ENCODE measurements around the gene SLC1A3. TPM values are rescaled to one million over a fixed set of nuclear protein-coding genes. Genes with fewer than 3 reads are reported as not detected.
"Not testable (repeated sequence)": the region's sequence is repeated elsewhere in the genome, so short reads cannot be mapped to it uniquely, and the experiment has no call there.

Gene SLC1A3
- polyA plus RNA-seq, 1 donor: 4.2 TPM

GRCh38 chr5:36642089-36642488, 35.7 kb downstream of the SLC1A3 start:
- WGBS (ENCODE audit: insufficient coverage, low lambda C conversion rate): no CpG with 5 or more reads among the region's 4 CpGs
- Histone ChIP-seq H3K36me3 (ENCODE audit: control insufficient read depth, insufficient read depth, low read length) (no peaks in the 10 kb centered on the region), H3K27me3 (ENCODE audit: control insufficient read depth, insufficient read depth, low read length) (no peaks in the 10 kb centered on the region), H3K27ac (ENCODE audit: low read length) (no peak overlapping the region), H3K4me1 (ENCODE audit: control insufficient read depth, insufficient read depth, low read length) (no peaks in the 10 kb centered on the region), H3K9me3 (ENCODE audit: control insufficient read depth, low read depth, low read length) (no peaks in the 10 kb centered on the region), H3K4me3 (ENCODE audit: low read length) (no peak overlapping the region)
- DNase-seq: no peak

- no peaks in the 10 kb centered on the region for H3K4me1 ChIP-seq (ENCODE audit: control insufficient read depth, insufficient read depth, low read length)
- no peaks in the 10 kb centered on the region for H3K9me3 ChIP-seq (ENCODE audit: control insufficient read depth, low read depth, low read length)
- no peak overlapping the region for H3K27ac ChIP-seq (ENCODE audit: low read length)
- H3K36me3 ChIP-seq (ENCODE audit: control insufficient read depth, insufficient read depth, low read length): no peaks in the 10 kb centered on the region
- no peaks in the 10 kb centered on the region for H3K27me3 ChIP-seq (ENCODE audit: control insufficient read depth, insufficient read depth, low read length)
- no peak overlapping the region for H3K4me3 ChIP-seq (ENCODE audit: low read length)
- DNase-seq: no peak
- WGBS (ENCODE audit: insufficient coverage, low lambda C conversion rate): no CpG with 5 or more reads among the region's 1 CpG
These were observed 36.8 kb downstream of the SLC1A3 start for GRCh38 chr5:36643162-36643561.

GRCh38 chr5:36643841-36644240, 37.4 kb downstream of the SLC1A3 start:
- not testable (repeated sequence) for H3K9me3 ChIP-seq (ENCODE audit: control insufficient read depth, low read depth, low read length); H3K4me1 ChIP-seq (ENCODE audit: control insufficient read depth, insufficient read depth, low read length); H3K27me3 ChIP-seq (ENCODE audit: control insufficient read depth, insufficient read depth, low read length); DNase-seq; H3K4me3 ChIP-seq (ENCODE audit: low read length); H3K36me3 ChIP-seq (ENCODE audit: control insufficient read depth, insufficient read depth, low read length); H3K27ac ChIP-seq (ENCODE audit: low read length)
- WGBS (ENCODE audit: insufficient coverage, low lambda C conversion rate): 90% methylated on average over 2 of the region's 5 CpGs

- no CpG with 5 or more reads among the region's 3 CpGs for WGBS (ENCODE audit: insufficient coverage, low lambda C conversion rate)
- no peak overlapping the region for H3K27ac ChIP-seq (ENCODE audit: low read length)
- H3K4me3 ChIP-seq (ENCODE audit: low read length): no peak overlapping the region
- H3K9me3 ChIP-seq (ENCODE audit: control insufficient read depth, low read depth, low read length): no peaks in the 10 kb centered on the region
- H3K27me3 ChIP-seq (ENCODE audit: control insufficient read depth, insufficient read depth, low read length): no peaks in the 10 kb centered on the region
- H3K4me1 ChIP-seq (ENCODE audit: control insufficient read depth, insufficient read depth, low read length): peaks cover 2% of the 10 kb centered on the region
- DNase-seq: no peak
- no peaks in the 10 kb centered on the region for H3K36me3 ChIP-seq (ENCODE audit: control insufficient read depth, insufficient read depth, low read length)
These were observed 38.3 kb downstream of the SLC1A3 start for GRCh38 chr5:36644727-36645126.

GRCh38 chr5:36646100-36646499, 39.7 kb downstream of the SLC1A3 start:
- H3K9me3 ChIP-seq (ENCODE audit: control insufficient read depth, low read depth, low read length): no peaks in the 10 kb centered on the region
- no peak for DNase-seq
- no peaks in the 10 kb centered on the region for H3K36me3 ChIP-seq (ENCODE audit: control insufficient read depth, insufficient read depth, low read length)
- 100% methylated on average over 1 of the region's 3 CpGs for WGBS (ENCODE audit: insufficient coverage, low lambda C conversion rate)
- no peak overlapping the region for H3K27ac ChIP-seq (ENCODE audit: low read length)
- no peaks in the 10 kb centered on the region for H3K27me3 ChIP-seq (ENCODE audit: control insufficient read depth, insufficient read depth, low read length)
- H3K4me1 ChIP-seq (ENCODE audit: control insufficient read depth, insufficient read depth, low read length): peaks cover 2% of the 10 kb centered on the region
- H3K4me3 ChIP-seq (ENCODE audit: low read length): no peak overlapping the region

GRCh38 chr5:36646507-36647023, 40.2 kb downstream of the SLC1A3 start:
- Histone ChIP-seq H3K36me3 (ENCODE audit: control insufficient read depth, insufficient read depth, low read length) (no peaks in the 10 kb centered on the region), H3K9me3 (ENCODE audit: control insufficient read depth, low read depth, low read length) (no peaks in the 10 kb centered on the region), H3K27ac (ENCODE audit: low read length) (no peak overlapping the region), H3K27me3 (ENCODE audit: control insufficient read depth, insufficient read depth, low read length) (no peaks in the 10 kb centered on the region), H3K4me1 (ENCODE audit: control insufficient read depth, insufficient read depth, low read length) (peaks cover 2% of the 10 kb centered on the region), H3K4me3 (ENCODE audit: low read length) (no peak overlapping the region)
- WGBS (ENCODE audit: insufficient coverage, low lambda C conversion rate): no CpG with 5 or more reads among the region's 3 CpGs
- DNase-seq: no peak

GRCh38 chr5:36647046-36647445, 40.6 kb downstream of the SLC1A3 start:
- Histone ChIP-seq H3K4me1 (ENCODE audit: control insufficient read depth, insufficient read depth, low read length) (peaks cover 4% of the 10 kb centered on the region), H3K27me3 (ENCODE audit: control insufficient read depth, insufficient read depth, low read length) (no peaks in the 10 kb centered on the region), H3K27ac (ENCODE audit: low read length) (no peak overlapping the region), H3K36me3 (ENCODE audit: control insufficient read depth, insufficient read depth, low read length) (no peaks in the 10 kb centered on the region), H3K9me3 (ENCODE audit: control insufficient read depth, low read depth, low read length) (no peaks in the 10 kb centered on the region), H3K4me3 (ENCODE audit: low read length) (no peak overlapping the region)
- no peak for DNase-seq

- Histone ChIP-seq H3K9me3 (ENCODE audit: control insufficient read depth, low read depth, low read length) (no peaks in the 10 kb centered on the region), H3K27me3 (ENCODE audit: control insufficient read depth, insufficient read depth, low read length) (no peaks in the 10 kb centered on the region), H3K27ac (ENCODE audit: low read length) (peak overlapping the region; percentile 26), H3K4me1 (ENCODE audit: control insufficient read depth, insufficient read depth, low read length) (peaks cover 7% of the 10 kb centered on the region), H3K4me3 (ENCODE audit: low read length) (no peak overlapping the region), H3K36me3 (ENCODE audit: control insufficient read depth, insufficient read depth, low read length) (no peaks in the 10 kb centered on the region)
- DNase-seq: peak; percentile 58 to 79
- no CpG with 5 or more reads among the region's 3 CpGs for WGBS (ENCODE audit: insufficient coverage, low lambda C conversion rate)
These were observed 42.0 kb downstream of the SLC1A3 start for GRCh38 chr5:36648426-36648825.

GRCh38 chr5:36651761-36652685, 45.6 kb downstream of the SLC1A3 start:
- peak overlapping the region; percentile 50 for H3K27ac ChIP-seq (ENCODE audit: low read length)
- H3K4me3 ChIP-seq (ENCODE audit: low read length): no peak overlapping the region
- no CpG with 5 or more reads among the region's 9 CpGs for WGBS (ENCODE audit: insufficient coverage, low lambda C conversion rate)
- no peaks in the 10 kb centered on the region for H3K9me3 ChIP-seq (ENCODE audit: control insufficient read depth, low read depth, low read length)
- DNase-seq: peak; percentile 60 to 74
- H3K36me3 ChIP-seq (ENCODE audit: control insufficient read depth, insufficient read depth, low read length): no peaks in the 10 kb centered on the region
- peaks cover 13% of the 10 kb centered on the region for H3K4me1 ChIP-seq (ENCODE audit: control insufficient read depth, insufficient read depth, low read length)
- H3K27me3 ChIP-seq (ENCODE audit: control insufficient read depth, insufficient read depth, low read length): no peaks in the 10 kb centered on the region

- Histone ChIP-seq H3K27ac (ENCODE audit: low read length) (no peak overlapping the region), H3K4me1 (ENCODE audit: control insufficient read depth, insufficient read depth, low read length) (peaks cover 20% of the 10 kb centered on the region), H3K9me3 (ENCODE audit: control insufficient read depth, low read depth, low read length) (no peaks in the 10 kb centered on the region), H3K27me3 (ENCODE audit: control insufficient read depth, insufficient read depth, low read length) (no peaks in the 10 kb centered on the region), H3K4me3 (ENCODE audit: low read length) (no peak overlapping the region), H3K36me3 (ENCODE audit: control insufficient read depth, insufficient read depth, low read length) (no peaks in the 10 kb centered on the region)
- no peak for DNase-seq
- WGBS (ENCODE audit: insufficient coverage, low lambda C conversion rate): 71% methylated on average over 1 of the region's 5 CpGs
These were observed 46.8 kb downstream of the SLC1A3 start for GRCh38 chr5:36653044-36653705.

Measured in large intestine (tissue), 3 donors.